Activated CD4-positive, alpha-beta T cell treated with anti-CD3 and anti-CD28 coated beads, Interleukin-2, Interleukin-4, amounts not matched to agents 100 ng/mL and 50 ng/mL, durations not matched to agents 16 hours and 8 hours (primary cell): ENCODE measurements around the gene CAD.
"Not testable (repeated sequence)": the region's sequence is repeated elsewhere in the genome, so short reads cannot be mapped to it uniquely, and the experiment has no call there.

Experiments used
- DNase-seq: peaks from one replicate; pipeline ENCODE4 v3.0.0-alpha.2; 2020; ENCODE audit warnings: low spot score

Gene CAD

DNA sequence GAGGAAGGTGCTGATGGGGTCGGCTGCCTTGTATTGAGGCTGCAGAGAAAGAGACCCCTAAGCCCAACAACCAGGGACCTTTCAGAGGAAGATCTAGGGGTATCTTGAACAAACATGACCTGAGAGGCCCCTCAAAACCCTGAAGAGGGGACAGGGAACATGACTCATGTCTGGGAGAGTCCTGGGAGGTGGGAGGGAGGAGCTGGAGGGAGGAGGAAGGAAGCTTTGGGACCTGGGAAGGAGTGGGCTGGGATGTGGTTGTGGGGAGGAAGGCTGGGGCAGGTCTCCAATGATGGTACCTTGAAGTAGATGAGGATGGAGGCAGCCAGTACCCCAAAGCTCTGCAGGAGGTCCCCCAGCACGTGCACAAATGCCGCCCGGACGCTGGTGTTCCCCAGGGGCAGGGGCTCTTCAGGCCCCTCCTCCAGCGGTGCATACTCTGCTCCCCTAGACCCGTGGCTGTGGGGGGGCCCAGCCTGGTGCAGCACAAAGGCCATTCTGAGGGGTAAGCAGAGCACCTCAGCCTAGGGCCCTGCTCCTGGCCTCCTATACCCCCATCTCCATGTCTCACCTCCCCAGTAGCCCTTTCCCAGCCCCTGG, 39.8 kb downstream of the CAD start:
- DNase-seq = no peak

DNA sequence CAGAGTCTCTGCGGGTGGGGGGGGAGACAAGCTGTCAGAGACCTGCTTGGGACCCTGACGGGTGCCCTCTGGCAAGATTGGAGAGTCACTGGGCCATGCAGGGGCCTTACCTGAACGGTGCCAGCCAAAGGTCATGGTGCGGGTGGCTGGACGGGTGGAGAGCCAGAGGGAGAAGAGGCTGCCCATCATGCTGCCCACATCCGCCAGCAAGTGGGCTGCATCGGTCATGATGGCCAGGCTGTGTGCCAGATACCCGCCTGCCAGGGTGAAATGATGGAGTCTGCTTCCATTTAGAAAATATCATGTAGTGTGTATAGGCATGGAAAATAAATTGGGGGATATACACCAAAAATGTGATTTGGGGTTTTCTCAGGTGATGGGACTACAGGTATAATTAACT, 40.9 kb downstream of the CAD start:
- no peak for DNase-seq

DNA sequence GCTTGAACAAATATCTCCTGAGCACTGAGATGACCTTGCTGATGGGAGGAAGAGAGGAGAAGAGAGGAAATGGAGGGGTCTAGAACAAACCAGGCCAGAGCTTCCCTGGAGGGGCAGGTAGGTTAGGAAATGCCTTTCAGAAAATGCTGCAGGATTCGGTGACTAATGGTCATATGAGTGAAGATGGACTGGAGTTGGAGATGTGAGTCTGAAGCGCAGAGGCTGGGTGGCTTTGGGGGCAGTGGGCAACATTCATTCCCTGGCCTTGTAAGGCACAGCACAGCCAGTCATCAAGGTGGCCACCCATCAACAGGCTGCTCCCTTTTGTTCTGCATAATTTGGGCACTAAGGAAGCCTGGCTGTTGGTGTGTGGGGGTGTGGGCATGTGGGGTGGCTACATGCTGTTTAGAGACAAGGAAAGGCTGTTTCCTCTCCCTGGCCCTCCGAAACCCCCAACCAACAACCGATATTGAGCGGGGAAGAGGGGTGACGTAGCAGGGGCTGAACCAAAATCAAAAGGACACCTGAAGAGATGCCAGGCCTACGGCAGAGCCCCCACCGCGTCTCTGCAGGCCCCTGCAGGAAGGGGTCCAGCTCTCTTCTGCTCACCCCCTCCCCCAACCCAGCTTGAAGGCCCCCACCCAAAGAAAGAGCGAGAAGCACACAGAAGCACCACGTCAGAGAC, 44.2 kb downstream of the CAD start:
- DNase-seq = no peak

DNA sequence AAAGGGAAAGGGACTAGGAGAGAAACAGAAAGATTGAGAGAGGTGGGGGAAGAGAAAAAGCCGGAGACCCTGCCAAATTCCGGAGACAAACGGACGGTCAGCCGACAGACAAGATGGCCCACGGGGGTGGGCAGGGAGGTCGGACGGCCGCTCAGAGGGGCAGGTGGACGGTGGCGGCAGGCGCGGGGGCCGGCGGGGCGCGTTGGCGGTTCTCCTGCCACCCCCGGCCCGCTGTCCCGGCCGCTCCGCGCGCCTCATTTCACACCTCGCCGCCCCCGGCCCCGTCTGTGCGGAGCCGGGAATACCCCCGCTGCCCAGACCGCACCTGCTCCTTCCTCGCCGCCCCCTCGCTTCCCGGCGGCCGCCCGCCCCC, 44.7 kb downstream of the CAD start:
- no peak for DNase-seq

DNA sequence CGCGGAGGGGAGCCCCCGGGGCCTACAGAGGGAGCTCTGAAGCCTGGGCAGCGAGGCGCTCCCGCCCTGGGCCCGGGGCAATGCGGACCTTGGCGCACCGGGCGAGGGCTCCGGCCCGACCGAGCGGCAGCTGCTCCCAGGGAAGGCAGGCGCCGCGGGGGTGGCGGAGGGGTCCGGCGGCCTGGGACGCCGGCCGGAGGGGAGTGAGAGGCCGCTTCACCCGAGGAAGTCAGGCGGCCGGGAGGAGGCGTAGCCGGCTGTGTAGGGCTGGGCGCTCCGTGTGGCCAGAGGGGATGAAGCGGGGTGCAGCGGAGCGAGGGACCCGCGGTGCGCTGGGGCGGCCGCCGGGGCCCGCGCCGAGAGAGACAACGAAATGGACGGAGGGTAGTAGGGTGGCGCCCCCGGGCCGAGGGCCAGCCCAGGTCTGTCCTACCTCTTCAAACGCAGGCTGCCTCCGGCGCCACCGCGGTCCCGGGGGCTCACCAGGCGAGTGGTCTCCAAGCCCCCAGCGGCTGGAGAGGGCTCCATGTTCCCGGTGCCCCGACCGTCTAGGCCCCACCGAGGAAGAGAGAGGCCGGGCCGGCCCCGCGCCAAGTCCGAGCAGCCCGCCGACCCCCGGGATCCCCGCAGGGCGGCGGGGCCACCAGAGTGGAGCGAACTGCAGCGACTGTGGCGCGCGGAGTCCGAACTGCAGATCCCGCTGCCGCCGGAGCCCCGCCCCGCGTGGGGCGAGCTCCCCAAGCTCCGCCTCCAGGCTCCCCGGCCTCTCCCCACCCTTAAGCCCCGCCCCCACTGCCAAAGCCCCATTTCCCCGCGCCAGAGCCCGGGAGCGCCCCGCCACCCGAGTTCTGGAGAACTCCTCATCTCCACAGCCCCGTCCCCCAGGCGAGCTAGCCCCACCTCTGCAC, 45.5 kb downstream of the CAD start, which contains the start of gene SLC30A3:
TSS of gene SLC30A3 (minus strand) at position 669 of the 908 bp plus-strand sequence. CDS start at position 528, 141 bp downstream.
- DNase-seq = peak; percentile 63

DNA sequence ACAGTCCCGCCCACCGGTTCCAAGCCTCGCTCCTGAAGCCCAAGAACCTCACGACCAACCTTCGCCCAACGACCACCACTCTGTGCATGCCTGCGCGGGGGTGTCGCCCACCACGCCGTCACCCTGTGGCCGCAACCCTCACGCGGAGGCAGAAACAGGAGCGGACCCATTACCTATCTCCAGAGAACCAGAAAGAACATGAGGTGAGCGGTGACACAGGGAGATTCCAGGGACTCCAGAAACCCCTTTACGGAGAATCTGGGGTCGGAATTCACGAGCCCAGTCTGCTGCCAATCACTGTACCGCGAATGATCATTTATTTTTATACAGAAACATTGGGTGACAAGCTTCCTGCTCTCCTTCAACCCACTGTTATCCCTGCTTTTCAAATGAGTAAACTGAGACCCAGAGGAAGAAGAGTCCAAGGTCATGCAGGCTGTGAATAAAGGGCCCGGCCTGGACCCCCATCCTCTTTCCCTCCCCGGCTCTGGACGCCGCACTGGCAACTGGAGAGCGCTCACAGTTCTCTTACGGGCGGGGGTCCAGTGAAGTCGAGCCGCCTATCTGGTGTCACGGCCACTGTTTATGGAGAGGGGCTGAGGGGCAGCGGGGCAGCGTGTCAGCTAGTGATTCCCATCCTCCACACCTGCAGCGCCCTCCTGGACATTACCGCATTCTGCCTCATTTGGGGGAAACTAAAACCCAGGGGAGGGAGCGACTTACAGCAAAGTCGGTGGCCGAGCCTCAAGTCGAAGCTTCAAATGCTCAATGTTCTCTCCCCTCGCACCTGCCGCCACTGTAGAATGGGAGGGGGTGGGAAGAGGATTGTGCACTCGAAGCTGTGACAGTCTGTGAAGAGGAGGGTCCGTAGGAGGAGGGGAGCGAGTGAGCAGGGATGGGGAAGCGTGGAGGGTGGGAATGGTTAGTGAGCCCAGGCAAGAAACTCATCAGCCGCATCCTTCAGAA, 46.4 kb downstream of the CAD start:
- no peak for DNase-seq

DNA sequence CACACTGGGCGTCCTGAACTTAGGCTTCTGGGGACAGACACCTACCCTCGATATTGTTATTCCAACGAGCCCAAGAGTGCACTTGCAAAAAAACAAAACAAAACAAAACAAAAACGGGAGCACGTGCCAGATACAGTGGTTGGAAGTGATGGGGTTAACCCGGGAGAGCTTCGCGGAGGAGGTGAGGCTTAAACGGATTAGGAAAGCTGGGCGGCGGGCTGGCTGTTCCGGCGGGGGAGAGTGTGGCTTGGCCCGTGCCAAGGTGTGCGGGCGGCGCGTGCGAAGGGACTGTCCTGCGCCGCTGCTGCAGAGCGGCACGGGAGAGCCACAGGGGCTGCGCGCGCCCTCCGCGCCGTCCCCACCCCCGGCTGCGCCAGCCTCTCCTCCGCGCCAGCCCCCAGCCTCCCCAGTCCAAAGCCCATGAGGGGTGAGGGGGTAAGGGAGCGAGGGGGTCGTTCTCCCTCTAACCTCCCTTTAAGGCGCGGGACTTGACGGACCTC, 47.1 kb downstream of the CAD start:
- no peak for DNase-seq

DNA sequence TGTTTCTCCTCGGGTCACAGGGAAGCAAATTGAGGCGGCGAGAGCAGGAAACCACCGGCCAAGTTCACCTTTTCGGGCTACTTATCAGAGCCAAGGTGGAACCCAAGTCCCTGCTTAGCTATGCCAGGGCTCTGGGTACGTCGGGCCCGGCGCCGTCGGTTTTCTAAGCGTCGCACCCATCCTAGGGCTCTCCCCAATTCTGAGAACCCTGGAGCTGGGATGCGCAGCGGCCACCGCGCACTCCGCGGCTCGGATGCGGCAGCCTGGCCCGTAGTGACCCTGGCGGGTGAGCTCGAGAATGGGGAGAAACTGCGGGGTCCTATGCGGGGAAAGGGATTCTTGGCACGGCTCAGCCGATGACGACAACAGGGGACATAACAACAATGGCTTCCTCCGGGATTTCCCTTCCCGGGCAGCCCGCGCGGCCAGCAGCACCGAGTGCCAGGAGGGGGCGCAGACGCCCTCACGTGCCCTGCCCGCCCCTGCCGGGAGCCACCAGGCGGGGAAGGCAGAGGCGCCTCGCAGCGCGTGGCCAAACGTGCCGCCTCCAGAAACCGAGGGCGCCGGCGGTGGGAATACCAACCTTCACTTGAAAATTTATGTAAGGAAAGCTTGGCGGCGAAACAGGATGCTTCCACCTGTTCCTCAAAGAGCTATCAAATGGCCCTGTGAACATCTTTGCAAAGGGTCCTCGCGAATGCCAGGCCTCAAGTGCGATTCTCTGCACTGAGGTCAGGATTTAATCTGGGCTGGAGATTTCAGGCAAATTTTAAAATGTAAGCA, 47.8 kb downstream of the CAD start:
- DNase-seq = peak; percentile 58

DNA sequence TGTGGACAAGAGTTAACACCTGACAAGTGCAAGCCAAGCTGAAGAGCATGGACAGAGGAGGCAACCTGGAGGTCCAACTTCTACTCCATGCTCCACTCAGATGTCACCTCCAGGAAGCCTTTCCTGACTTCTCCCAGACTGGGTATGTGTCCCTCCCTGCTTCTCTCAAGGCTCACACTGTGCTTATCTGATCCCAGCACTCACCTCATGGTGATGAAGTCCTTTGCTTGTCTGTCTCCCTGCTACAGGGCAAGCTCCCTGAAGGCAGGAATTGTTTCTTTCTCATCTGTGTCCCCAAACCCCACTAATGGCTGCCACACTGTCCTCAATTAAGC, 48.3 kb downstream of the CAD start:
- DNase-seq = no peak

DNA sequence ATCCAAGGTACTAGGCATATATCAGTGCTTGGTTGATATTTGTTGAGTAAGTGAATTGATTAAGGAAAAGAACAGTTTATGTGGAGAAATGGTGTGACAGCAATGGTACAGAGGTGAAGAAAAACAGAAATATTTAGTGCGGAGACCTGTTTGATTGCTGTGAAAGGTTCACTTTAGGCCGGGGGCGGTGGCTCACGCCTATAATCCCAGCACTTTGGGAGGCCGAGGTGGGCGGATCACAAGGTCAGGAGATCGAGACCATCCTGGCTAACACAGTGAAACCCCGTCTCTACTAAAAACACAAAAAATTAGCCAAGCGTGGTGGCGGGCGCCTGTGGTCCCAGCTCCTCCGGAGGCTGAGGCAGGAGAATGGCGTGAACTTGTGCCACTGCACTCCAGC, 51.1 kb downstream of the CAD start:
- DNase-seq = not testable (repeated sequence)

DNA sequence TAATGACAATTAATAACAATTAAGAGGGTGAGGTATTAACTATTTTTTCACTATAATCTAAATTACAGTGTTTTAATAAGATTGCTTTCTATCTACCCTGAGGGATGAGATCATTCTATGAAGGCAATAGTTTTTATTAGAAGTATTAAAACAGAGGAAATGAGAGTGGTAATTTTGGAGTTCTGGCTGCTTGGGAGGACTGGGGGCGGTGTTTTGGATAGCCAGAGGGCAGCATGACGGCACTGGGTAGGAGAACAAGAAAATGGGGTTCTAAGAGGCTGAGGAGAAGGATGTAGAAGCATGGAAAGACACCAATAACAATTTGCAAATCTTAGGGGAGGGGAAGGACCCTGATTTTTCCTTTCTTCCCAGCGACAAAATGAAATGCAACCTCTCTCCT, 53.0 kb downstream of the CAD start:
- no peak for DNase-seq

DNA sequence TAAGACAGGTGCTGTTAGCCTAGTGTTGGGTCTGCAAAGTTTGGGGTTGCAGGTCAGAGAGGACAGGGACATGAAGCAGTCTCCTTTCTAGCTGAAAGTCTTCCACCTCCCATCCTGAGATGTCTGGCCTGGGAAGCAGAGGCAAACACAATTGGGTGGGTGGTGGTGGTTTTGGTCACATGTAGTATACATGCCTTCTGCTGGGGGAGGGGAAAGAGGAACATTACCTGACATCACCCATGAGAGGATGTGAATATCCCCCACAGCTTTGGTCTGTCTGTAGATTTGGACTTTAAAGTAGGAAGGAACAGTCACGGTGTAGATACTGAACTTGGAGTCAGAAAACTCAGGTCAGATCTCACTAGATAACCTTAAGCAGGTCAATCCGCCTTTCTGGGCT, 53.5 kb downstream of the CAD start:
- no peak for DNase-seq

DNA sequence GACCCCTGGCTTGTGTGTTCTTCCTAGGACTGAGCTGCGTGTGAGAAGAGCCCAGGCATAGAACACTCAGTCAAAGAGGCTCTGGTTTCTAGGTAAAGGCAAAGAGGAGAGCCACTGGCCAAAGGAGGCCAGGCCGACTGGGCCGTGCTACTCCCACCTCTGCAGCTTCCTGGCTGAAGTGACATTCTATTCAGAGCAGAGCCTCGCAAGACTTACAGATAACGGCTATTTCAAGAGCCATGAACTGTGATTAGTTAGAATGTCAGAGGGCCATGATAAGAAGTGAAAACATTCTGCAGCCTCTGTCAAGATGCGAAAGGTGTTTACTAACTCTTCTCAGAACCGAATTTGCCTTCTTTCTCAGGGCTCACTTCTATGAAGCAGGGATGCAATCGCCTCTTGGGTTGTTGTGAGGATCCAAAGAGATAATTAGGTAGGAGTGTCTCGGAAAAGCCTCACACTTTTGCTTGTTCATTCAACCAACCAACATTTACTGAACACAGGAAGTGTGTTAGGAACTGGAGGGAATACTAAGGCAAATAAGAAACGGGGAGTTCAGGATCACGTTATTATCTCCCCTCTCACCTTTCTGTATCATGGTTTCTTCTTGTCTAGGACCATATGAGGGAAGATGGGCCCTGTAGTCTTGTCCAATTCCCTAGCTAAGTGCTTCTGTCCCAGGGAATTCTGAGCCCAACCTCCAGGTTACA, 54.6 kb downstream of the CAD start:
- no peak for DNase-seq

DNA sequence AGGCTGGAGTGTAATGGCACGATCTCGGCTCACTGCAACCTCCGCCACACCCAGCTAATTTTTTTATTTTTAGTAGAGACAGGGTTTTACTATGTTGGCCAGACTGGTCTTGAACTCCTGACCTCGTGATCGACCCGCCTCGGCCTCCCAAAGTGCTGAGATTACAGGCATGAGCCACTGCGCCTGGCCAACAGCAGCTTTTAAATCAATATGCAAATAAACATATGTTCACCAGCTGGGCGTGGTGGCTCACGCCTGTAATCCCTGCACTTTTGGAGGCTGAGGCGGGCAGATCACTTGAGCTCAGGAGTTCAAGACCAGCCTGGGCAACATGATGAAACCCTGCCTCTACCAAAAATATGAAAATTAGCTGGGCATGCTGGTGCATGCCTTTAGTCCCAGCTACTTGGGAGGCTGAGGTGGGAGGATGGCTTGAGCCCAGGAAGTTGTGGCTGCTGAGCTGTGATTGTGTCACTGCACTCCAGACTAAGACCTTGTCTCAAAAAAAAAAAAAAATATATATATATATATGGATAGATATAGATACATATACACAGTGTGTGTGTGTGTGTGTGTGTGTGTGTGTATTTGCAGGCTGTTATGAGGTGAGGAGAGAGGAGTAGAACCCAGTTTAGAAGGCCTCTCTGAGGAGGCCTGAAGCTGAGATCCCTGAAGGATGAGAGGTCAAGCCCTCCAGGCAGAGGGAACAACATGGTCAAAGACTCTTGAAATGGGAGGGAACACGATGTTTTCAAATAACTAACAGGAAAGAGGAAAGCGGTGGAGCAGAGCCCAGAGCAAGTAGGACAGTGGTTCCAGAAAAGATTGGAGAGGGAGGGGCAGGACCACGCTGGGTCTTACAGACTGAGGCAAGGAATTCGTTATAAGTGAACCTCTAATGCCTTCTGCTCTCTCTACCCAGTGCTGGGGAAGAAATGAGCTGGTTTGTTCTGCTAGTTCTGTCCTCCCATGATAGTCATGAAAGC, 55.7 kb downstream of the CAD start:
- not testable (repeated sequence) for DNase-seq

DNA sequence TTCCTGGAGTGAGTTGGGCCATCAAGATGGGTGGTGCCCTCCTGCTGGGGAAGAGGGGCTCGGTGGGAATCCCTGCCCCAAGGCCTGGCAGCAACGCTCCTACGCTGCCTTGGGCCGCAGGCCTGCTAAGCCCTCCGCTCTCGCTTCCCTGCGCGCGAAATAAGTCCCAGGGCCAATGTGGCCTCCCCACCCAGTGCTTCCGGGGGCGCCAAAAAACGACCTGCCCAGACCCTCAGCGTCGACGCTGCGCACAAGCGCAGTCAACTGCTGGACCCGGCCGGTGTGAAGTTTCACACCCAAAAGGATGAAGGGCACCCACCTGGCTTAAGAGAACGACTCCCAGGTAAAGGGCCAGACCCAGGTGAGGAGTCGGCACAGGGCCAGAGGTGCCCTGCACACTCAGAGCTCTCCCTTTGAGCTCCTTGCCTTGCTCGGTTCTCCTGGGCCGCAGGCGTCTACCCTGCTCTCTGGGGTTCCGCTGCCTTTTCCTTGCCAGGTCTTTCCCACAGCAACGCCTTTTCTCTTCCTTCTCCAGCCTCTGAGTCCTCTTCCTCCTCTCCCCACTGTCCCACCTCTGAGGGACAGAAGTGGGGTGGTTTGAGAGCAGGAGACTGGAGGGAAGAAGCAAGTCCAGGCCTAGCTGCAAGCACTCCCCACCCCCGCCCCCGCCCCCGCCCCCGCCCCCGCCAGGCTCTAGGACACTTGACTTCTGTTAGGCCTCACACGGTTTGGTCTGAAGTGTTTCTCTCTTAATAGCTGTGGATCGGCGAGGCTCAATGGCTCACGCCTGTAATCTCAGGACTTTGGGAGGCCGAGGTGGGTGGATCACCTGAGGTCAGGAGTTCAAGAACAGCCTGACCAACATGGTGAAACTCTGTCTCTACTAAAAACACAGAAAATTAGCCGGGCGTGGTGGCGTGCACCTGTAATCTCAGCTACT, 58.3 kb downstream of the CAD start, which contains the start of gene DNAJC5G:
TSS of gene DNAJC5G (plus strand) at position 223 of the 940 bp plus-strand sequence. CDS start 1,296 bp downstream, outside the sequence.
- no peak for DNase-seq

DNA sequence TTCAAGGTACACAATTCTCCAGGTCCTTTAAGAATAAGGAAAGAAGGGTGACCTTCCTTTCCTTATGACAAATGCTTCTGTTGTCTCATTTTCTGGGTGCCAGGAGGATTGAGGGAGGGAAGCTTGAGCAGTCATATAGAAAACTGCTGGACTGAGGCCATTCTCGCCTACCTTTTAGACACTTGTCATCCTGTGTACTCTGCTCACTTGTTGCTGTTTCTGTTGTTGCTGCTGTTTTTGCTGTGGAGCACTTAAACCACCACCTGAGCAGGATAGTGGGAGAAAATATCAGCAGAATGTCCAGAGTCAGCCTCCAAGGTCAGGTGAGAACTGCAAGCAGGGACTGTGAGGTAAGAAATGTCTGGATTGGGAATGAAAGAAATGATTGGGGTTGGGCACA, 60.8 kb downstream of the CAD start:
- no peak for DNase-seq

DNA sequence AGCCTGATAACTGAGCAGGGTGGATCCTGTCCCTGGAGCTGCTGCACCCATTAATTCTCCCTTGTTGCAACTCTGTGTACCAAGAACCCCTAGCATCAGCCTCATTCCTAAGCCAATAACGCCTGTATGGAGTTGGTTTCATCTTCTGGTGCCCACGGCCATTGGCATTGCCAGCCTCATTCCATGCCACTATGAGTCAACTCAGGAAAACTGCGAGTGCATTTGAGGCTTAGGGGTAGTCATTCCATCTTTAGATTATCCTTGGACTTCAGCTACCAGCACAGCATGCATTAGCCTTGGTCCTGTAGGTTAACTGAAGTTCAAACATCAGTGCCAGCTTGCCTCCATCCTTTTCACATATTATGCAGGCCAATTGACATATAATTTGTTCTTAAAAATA, 63.7 kb downstream of the CAD start:
- no peak for DNase-seq

DNA sequence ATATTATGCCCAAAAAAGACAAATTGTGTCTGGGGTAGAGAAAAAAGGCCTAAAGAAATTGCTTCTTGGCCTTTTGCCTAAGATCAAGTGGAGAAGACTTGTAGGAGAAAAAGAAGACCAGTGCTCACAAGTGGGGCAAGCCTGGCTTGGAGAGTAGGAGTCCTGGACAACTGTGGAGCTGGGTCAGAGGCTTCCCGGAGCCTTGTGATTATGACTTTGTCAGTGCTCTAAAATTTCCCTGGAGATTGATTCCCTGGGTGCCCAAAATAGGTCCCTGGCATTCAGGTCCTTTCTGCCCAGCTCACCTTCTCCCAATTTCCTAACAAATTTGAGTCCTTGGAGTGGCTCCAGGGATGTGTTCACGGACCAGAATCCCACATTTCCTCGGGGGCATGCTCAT, 64.3 kb downstream of the CAD start:
- no peak for DNase-seq
